Gastroesophageal sphincter (tissue), 4 donors: ENCODE measurements around the gene DDIT3. TPM values are rescaled to one million over a fixed set of nuclear protein-coding genes. Genes with fewer than 3 reads are reported as not detected.

Experiments used
- ATAC-seq: fragments of 150-250 bp; one replicate; pipeline ENCODE4 v1.9.1; 2016; ENCODE audit warnings: mild to moderate bottlenecking, moderate library complexity
- H3K27ac ChIP-seq, 4 donors: fragments of 200-600 bp; sonication (generic) in 3 of 4; 1 replicate in 3 of 4; 2 replicates in 1 of 4; pipeline ENCODE4 v1.5.1; 2016 to 2019
- H3K27me3 ChIP-seq: fragments of 200-600 bp; sonication (generic); one replicate; pipeline ENCODE4 v1.5.1; 2019
- H3K36me3 ChIP-seq, 2 donors: fragments of 200-600 bp; sonication (generic); one replicate each; pipeline ENCODE4 v1.5.1; 2019; ENCODE audit warnings: control low read depth in 1 of 2
- H3K4me1 ChIP-seq, 3 donors: fragments of 200-600 bp; sonication (generic); 1 replicate in 2 of 3; 2 replicates in 1 of 3; pipeline ENCODE4 v1.5.1; 2016 to 2019; ENCODE audit warnings: control low read depth in 2 of 3
- H3K4me3 ChIP-seq, 2 donors: fragments of 200-600 bp; sonication (generic); one replicate each; pipeline ENCODE4 v1.5.1; 2019; ENCODE audit warnings: mild to moderate bottlenecking in 1 of 2, moderate library complexity in 1 of 2
- H3K9me3 ChIP-seq, 3 donors: fragments of 200-600 bp; sonication (generic); one replicate each; pipeline ENCODE4 v1.5.1; 2017 to 2019; ENCODE audit warnings: control low read depth in 2 of 3
- EP300 ChIP-seq: sonication (generic); formaldehyde crosslinking; IDR thresholded peaks from one replicate; pipeline ENCODE4 v1.6.1; 2017; ENCODE audit warnings: antibody characterized with exemption, mild to moderate bottlenecking
- POLR2A ChIP-seq, 2 donors: fragments of 450-650 bp; IDR thresholded peaks; one replicate each; pipeline ENCODE4 v1.6.1; 2017; ENCODE audit warnings: antibody characterized with exemption in 2 of 2, mild to moderate bottlenecking in 2 of 2, moderate library complexity in 1 of 2
- POLR2AphosphoS5 ChIP-seq: sonication (generic); formaldehyde crosslinking; IDR thresholded peaks from one replicate; pipeline ENCODE4 v1.6.1; 2017; ENCODE audit warnings: antibody characterized with exemption
- WGBS, 2 donors: methylation state at CpG; one replicate each; pipeline ENCODE4 v1.1.5; 2018; ENCODE audit warnings: low coverage in 1 of 2; 5-methylcytosine and 5-hydroxymethylcytosine counted together
- total RNA-seq, 4 donors: library from RNA; depleted of rRNA; stranded (reverse); fragments of >200 nt; gene quantifications; one replicate each; pipeline ENCODE4 v1.1.0, GENCODE V29; 2016
- TF ChIP-seq, protein P1 (sequence below), 4 experiments: fragments of 200-600 bp in 2 of 4; fragments of 450-650 bp in 2 of 4; sonication (generic) in 1 of 4; IDR thresholded peaks; one replicate each; pipeline ENCODE4 v1.5.1; 2017 to 2019; ENCODE audit warnings: antibody characterized with exemption in 4 of 4, mild to moderate bottlenecking in 2 of 4, moderate library complexity in 2 of 4

Gene DDIT3
- total RNA-seq, 4 donors from 2014 or later = 17.7 to 41.2 (median 36.5) TPM

DNA sequence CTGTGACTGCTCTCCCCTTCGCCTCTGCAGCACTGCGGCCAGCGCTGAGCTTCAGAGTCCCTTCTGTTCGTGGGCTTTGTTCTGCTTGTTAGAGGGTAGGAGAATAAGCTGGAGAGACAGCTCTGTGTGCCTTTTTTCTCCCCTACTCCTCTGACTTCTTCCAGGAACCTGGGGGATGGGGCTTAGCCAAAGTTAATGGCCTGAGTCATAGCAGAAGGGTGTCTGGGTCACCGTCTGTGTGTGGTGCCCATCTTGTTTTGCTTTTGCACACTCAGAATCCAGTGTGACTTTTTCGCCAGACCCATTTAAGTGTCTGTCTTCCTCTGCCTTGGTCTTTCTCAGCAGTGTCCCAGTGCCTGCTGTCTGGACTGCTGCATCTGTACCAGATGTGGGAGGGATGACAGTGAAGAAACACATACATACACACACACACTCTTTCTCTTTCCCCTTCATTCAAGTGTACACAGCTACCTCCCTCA is 32.6 kb upstream of the DDIT3 start:
- Histone ChIP-seq H3K27me3 (peaks cover 28% of the 10 kb centered on the region), H3K4me3 (no peak overlapping the region), H3K4me1 (peaks cover 0 to 16% (median 5%) of the 10 kb centered on the region in 3 donors), H3K27ac (no peak overlapping the region), H3K36me3 (no peaks in the 10 kb centered on the region), H3K9me3 (no peaks in the 10 kb centered on the region)
- TF ChIP-seq POLR2A (IDR thresholded peaks at IDR 0.05) = no peak
- no peak for TF ChIP-seq POLR2AphosphoS5
- TF ChIP-seq EP300 = no peak
- TF ChIP-seq, protein P1, sequence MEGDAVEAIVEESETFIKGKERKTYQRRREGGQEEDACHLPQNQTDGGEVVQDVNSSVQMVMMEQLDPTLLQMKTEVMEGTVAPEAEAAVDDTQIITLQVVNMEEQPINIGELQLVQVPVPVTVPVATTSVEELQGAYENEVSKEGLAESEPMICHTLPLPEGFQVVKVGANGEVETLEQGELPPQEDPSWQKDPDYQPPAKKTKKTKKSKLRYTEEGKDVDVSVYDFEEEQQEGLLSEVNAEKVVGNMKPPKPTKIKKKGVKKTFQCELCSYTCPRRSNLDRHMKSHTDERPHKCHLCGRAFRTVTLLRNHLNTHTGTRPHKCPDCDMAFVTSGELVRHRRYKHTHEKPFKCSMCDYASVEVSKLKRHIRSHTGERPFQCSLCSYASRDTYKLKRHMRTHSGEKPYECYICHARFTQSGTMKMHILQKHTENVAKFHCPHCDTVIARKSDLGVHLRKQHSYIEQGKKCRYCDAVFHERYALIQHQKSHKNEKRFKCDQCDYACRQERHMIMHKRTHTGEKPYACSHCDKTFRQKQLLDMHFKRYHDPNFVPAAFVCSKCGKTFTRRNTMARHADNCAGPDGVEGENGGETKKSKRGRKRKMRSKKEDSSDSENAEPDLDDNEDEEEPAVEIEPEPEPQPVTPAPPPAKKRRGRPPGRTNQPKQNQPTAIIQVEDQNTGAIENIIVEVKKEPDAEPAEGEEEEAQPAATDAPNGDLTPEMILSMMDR (IDR thresholded peaks at IDR 0.05) = no peak
- WGBS, 2 donors = 33 to 71% methylated on average over 1 to 6 of the region's 6 CpGs
- no peak for ATAC-seq

DNA sequence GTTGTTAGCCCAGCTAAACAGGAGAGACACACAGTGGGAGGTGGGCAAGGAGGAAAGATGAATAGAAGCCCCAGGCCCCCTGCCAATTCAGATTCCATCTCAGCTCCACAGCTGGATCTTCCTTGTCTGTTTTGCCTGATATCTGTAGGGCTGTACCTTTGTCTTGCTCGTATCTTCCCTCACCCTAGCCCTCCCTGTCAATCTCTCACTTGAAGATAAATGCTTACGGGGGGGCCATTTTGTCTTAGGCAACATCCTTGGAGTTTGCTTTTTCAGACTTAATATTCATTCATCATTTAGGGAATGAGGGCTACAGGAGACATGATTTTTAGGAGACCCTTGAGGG is 32.0 kb upstream of the DDIT3 start:
- no peaks in the 10 kb centered on the region for H3K36me3 ChIP-seq
- TF ChIP-seq POLR2AphosphoS5 (no peak), EP300 (no peak), POLR2A (IDR thresholded peaks at IDR 0.05) (no peak)
- TF ChIP-seq, protein P1 (IDR thresholded peaks at IDR 0.05) = no peak
- H3K27me3 ChIP-seq = peaks cover 28% of the 10 kb centered on the region
- no peak overlapping the region for H3K4me3 ChIP-seq
- H3K9me3 ChIP-seq = no peaks in the 10 kb centered on the region
- peaks cover 0 to 19% (median 5%) of the 10 kb centered on the region in 3 donors for H3K4me1 ChIP-seq
- 73 to 83% methylated on average over 2 of the region's 2 CpGs for WGBS, 2 donors
- H3K27ac ChIP-seq = no peak overlapping the region
- no peak for ATAC-seq

DNA sequence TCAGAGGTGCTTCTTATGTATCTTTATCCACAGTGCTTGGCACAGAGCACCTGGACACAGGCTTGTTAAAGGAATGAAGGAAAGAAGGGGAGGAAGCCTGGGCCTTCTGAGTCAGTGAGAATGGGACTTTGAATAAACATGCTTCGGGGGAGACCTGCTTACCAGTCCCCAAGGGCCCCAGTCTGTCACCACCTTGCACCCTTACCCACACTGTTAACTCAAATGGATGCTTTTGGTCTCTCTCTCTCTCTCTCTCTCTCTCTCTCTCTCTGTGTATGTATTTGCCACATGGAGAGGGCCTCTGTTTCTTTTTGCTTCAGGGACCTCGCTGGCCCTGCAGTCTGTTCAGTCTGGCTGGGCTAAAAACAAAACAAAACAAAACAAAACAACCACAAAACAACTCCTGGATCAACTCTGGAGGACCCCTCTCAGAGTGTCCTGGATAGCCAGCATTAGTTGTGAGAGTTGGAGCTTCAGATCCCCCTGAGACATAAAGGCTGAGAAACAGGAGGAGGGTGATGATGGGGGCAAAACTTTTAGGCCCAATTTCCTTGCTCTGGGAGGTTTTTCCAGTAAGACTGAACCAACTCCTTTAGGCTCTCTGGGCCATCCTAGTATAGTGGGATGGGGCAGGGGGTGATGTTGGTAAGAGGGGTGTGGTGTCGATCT is 31.5 kb upstream of the DDIT3 start:
- H3K9me3 ChIP-seq = no peaks in the 10 kb centered on the region
- H3K27ac ChIP-seq = no peak overlapping the region
- WGBS, 2 donors = 73 to 92% methylated on average over 2 of the region's 3 CpGs

DNA sequence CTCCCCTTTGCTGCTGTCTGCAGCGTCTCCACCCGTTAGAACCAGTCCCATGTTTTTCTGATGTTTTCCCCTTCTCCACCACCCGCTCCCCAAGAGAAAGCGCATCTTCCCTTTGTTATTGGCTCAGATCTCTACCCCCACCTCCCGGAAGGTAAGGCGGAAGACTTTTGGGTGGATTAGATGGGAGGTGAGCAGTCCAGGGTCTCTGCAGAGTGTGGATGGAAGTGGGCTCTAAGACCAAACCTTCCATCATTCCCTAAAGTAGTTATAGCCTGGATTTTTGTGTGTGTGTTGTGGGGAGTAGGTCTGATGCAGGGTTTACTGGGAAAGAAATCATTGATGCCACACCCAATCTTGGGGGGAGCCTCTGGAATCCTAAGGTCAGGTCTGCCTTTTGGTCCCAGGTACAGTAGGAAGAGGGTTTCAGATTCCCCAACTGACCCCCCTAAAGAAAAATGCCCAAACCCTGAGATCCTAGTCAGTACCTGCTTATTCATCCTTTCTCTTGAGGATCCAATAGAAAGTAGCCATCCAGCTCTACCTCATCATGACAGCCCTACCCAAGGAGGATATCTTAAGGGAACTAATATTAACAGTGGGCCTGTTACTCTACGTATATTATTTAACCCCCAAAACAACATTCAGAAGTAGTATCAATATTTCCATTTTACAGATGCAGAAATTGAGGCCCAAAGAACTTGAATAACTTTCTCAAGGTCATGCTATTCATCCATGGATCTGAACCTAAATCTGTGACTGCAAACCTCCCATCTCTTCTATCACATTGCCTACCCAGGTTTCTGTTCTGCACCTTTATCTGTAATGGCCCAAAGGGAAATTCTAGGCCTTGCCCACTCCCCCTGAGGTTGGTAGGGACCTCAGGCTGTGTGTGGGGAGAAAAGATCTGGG is 30.6 kb upstream of the DDIT3 start:
- 64 to 95% methylated on average over 2 to 4 of the region's 7 CpGs for WGBS, 2 donors
- ATAC-seq = no peak
- Histone ChIP-seq H3K36me3 (no peaks in the 10 kb centered on the region), H3K4me1 (peaks cover 0 to 27% (median 8%) of the 10 kb centered on the region in 3 donors), H3K27me3 (peaks cover 28% of the 10 kb centered on the region), H3K4me3 (peak overlapping the region in 1 of 2 donors; percentile 54), H3K9me3 (no peaks in the 10 kb centered on the region), H3K27ac (no peak overlapping the region)
- TF ChIP-seq POLR2AphosphoS5 (no peak), POLR2A (IDR thresholded peaks at IDR 0.05) (no peak), EP300 (no peak)
- TF ChIP-seq, protein P1 (IDR thresholded peaks at IDR 0.05) = no peak

More for the DNA sequence above, 31.5 kb upstream of the DDIT3 start:
- Histone ChIP-seq H3K36me3 (no peaks in the 10 kb centered on the region), H3K27me3 (peaks cover 28% of the 10 kb centered on the region), H3K4me1 (peaks cover 0 to 21% (median 5%) of the 10 kb centered on the region in 3 donors), H3K4me3 (no peak overlapping the region)
- ATAC-seq = no peak
- TF ChIP-seq EP300 (no peak), POLR2A (IDR thresholded peaks at IDR 0.05) (no peak), POLR2AphosphoS5 (no peak)
- TF ChIP-seq, protein P1 (IDR thresholded peaks at IDR 0.05) = no peak
